OCI-LY1 (cell line): ENCODE measurements around the gene DNAH17.

ENCODE experiments used
- H2AFZ ChIP-seq: fragments of 200-600 bp; sonication (generic), shearing (Covaris generic); 2 replicates; pipeline ENCODE4 v1.6.0; 2014; ENCODE audit warnings: antibody characterized with exemption, mild to moderate bottlenecking, low read length
- H3F3A ChIP-seq: fragments of 200-600 bp; sonication (generic), shearing (Covaris generic); 2 replicates; pipeline ENCODE4 v1.6.0; 2014; ENCODE audit warnings: mild to moderate bottlenecking, antibody characterized with exemption, low read length, moderate library complexity; ENCODE audit not compliant: insufficient read depth
- H3K27ac ChIP-seq: fragments of 200-600 bp; sonication (generic); 2 replicates; pipeline ENCODE4 v1.5.1; 2014; ENCODE audit warnings: low read length, mixed run types, mild to moderate bottlenecking, low read depth; ENCODE audit not compliant: poor library complexity, severe bottlenecking
- H3K27me3 ChIP-seq: fragments of 200-600 bp; sonication (generic); 2 replicates; pipeline ENCODE4 v1.6.0; 2014; ENCODE audit warnings: antibody characterized with exemption, mild to moderate bottlenecking, low read length, moderate library complexity; ENCODE audit not compliant: insufficient read depth
- H3K36me3 ChIP-seq: fragments of 200-600 bp; sonication (generic); 2 replicates; pipeline ENCODE4 v1.6.1; 2014; ENCODE audit warnings: mild to moderate bottlenecking, antibody characterized with exemption, low read length, moderate library complexity, mixed read lengths; ENCODE audit not compliant: insufficient read depth
- H3K4me1 ChIP-seq: fragments of 200-600 bp; sonication (generic); 2 replicates; pipeline ENCODE4 v1.5.1; 2014; ENCODE audit warnings: mild to moderate bottlenecking, low read length, moderate library complexity; ENCODE audit not compliant: insufficient read depth, severe bottlenecking
- H3K4me2 ChIP-seq: fragments of 200-600 bp; sonication (generic), shearing (Covaris generic); 2 replicates; pipeline ENCODE4 v1.6.1; 2014; ENCODE audit warnings: low read length
- H3K4me3 ChIP-seq: fragments of 200-600 bp; sonication (generic); 2 replicates; pipeline ENCODE4 v1.5.1; 2014; ENCODE audit warnings: low read length, low read depth, mild to moderate bottlenecking, mixed read lengths; ENCODE audit not compliant: poor library complexity, severe bottlenecking
- H3K79me2 ChIP-seq: fragments of 200-600 bp; shearing (Covaris generic); 2 replicates; pipeline ENCODE4 v1.6.1; 2016; ENCODE audit warnings: mixed run types, low read length, mixed read lengths; ENCODE audit not compliant: insufficient read depth
- H3K9ac ChIP-seq: fragments of 200-600 bp; sonication (generic), shearing (Covaris generic); 2 replicates; pipeline ENCODE4 v1.6.1; 2014; ENCODE audit warnings: mild to moderate bottlenecking, low read length, mixed read lengths
- H3K9me2 ChIP-seq: fragments of 200-600 bp; sonication (generic), shearing (Covaris generic); 2 replicates; pipeline ENCODE4 v1.6.1; 2014; ENCODE audit warnings: low read depth, mild to moderate bottlenecking, low read length, mixed read lengths
- H3K9me3 ChIP-seq: fragments of 200-600 bp; shearing (Covaris generic); 2 replicates; pipeline ENCODE4 v1.6.1; 2014; ENCODE audit warnings: low read length, mixed read lengths
- H4K20me1 ChIP-seq: fragments of 200-600 bp; sonication (generic), shearing (Covaris generic); 2 replicates; pipeline ENCODE4 v1.6.0; 2016; ENCODE audit warnings: mild to moderate bottlenecking, low read length; ENCODE audit not compliant: insufficient read depth
- CTCF ChIP-seq: fragments of 200-600 bp; sonication (generic), shearing (Covaris generic); IDR thresholded peaks from 2 replicates; pipeline ENCODE4 v1.5.1; 2017; ENCODE audit warnings: mild to moderate bottlenecking, antibody characterized with exemption, low read length, moderate library complexity, mixed read lengths
- EZH2 ChIP-seq: fragments of 200-600 bp; sonication (generic), shearing (Covaris generic); IDR thresholded peaks from 2 replicates; pipeline ENCODE4 v1.8.0; 2017; ENCODE audit warnings: borderline replicate concordance, mixed run types, mild to moderate bottlenecking, antibody characterized with exemption, low read length, moderate library complexity, mixed read lengths

The DNAH17 gene

GRCh38 chr17:78416791-78417530 is 160.2 kb downstream of the DNAH17 start:
- Histone ChIP-seq H3K27me3 (no peaks in the 10 kb centered on the region), H4K20me1 (no peaks in the 10 kb centered on the region), H3F3A (no peaks in the 10 kb centered on the region), H3K4me3 (no peak overlapping the region), H3K4me1 (no peaks in the 10 kb centered on the region), H3K4me2 (no peak overlapping the region), H2AFZ (no peak overlapping the region), H3K36me3 (peaks cover 15% of the 10 kb centered on the region), H3K79me2 (no peaks in the 10 kb centered on the region), H3K9me3 (no peaks in the 10 kb centered on the region), H3K9me2 (no peaks in the 10 kb centered on the region), H3K27ac (no peak overlapping the region), H3K9ac (no peak overlapping the region)
- TF ChIP-seq EZH2 (no peak), CTCF (no peak)

- H3K36me3 ChIP-seq, result peaks cover 15% of the 10 kb centered on the region
- no peaks in the 10 kb centered on the region for H3K27me3 ChIP-seq
- H3K9me3 ChIP-seq, result no peaks in the 10 kb centered on the region
- no peaks in the 10 kb centered on the region for H3K9me2 ChIP-seq
- TF ChIP-seq EZH2, result no peak
- no peak for TF ChIP-seq CTCF
- no peaks in the 10 kb centered on the region for H4K20me1 ChIP-seq
- H3K4me3 ChIP-seq, result no peak overlapping the region
- H3K4me2 ChIP-seq, result no peak overlapping the region
- no peaks in the 10 kb centered on the region for H3F3A ChIP-seq
- H3K9ac ChIP-seq, result no peak overlapping the region
- H2AFZ ChIP-seq, result no peak overlapping the region
- H3K27ac ChIP-seq, result no peak overlapping the region
- H3K4me1 ChIP-seq, result no peaks in the 10 kb centered on the region
- no peaks in the 10 kb centered on the region for H3K79me2 ChIP-seq
These were observed 161.1 kb downstream of the DNAH17 start for GRCh38 chr17:78415821-78416711.

- Histone ChIP-seq H3K9ac (no peak overlapping the region), H3K27me3 (no peaks in the 10 kb centered on the region), H3F3A (no peaks in the 10 kb centered on the region), H3K4me1 (no peaks in the 10 kb centered on the region), H3K9me3 (no peaks in the 10 kb centered on the region), H3K79me2 (no peaks in the 10 kb centered on the region), H3K4me2 (no peak overlapping the region), H3K36me3 (peaks cover 3% of the 10 kb centered on the region; the same call in 1 of the 2 replicates), H2AFZ (no peak overlapping the region), H3K4me3 (no peak overlapping the region), H3K27ac (no peak overlapping the region), H4K20me1 (no peaks in the 10 kb centered on the region), H3K9me2 (no peaks in the 10 kb centered on the region)
- no peak for TF ChIP-seq EZH2
- TF ChIP-seq CTCF, result no peak
These were observed 162.7 kb downstream of the DNAH17 start for GRCh38 chr17:78414178-78415162.
